Loucy (cell line): Measurements from ENCODE around the gene SYNE1.

Experiments used
- EZH2phosphoT487 ChIP-seq: fragments of 200-600 bp; IDR thresholded peaks from 2 replicates; pipeline ENCODE4 v1.6.1; 2018; ENCODE audit warnings: antibody characterized with exemption, mild to moderate bottlenecking, moderate library complexity, borderline replicate concordance
- TF ChIP-seq, protein P1 (sequence below): fragments of 200-600 bp; sonication (generic); conservative IDR thresholded peaks from 2 replicates; pipeline ENCODE4 v1.5.1; 2014; ENCODE audit warnings: mild to moderate bottlenecking, antibody characterized with exemption, low read length

DNA sequence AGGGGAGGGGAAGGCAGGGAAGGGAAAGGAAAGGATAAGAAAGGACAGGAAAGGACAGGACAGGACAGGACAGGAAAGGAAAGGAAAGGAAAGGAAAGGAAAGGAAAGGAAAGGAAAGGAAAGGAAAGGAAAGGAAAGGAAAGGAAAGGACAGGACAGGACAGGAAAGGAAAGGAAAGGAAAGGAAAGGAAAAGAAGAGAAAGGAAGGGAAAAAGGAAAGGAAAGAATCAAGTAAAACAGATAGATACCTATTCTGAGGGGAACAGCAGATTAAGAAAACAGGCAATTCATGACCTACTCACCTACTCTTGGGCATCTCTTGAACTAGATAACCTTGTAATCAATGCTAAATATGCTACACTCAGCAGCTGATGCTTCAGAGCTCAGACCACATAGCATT, 265.4 kb downstream of the SYNE1 start:
- TF ChIP-seq, protein P1, sequence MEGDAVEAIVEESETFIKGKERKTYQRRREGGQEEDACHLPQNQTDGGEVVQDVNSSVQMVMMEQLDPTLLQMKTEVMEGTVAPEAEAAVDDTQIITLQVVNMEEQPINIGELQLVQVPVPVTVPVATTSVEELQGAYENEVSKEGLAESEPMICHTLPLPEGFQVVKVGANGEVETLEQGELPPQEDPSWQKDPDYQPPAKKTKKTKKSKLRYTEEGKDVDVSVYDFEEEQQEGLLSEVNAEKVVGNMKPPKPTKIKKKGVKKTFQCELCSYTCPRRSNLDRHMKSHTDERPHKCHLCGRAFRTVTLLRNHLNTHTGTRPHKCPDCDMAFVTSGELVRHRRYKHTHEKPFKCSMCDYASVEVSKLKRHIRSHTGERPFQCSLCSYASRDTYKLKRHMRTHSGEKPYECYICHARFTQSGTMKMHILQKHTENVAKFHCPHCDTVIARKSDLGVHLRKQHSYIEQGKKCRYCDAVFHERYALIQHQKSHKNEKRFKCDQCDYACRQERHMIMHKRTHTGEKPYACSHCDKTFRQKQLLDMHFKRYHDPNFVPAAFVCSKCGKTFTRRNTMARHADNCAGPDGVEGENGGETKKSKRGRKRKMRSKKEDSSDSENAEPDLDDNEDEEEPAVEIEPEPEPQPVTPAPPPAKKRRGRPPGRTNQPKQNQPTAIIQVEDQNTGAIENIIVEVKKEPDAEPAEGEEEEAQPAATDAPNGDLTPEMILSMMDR, result no peak
- TF ChIP-seq EZH2phosphoT487, result no peak
